ENCODE data around the gene AURKAIP1.

- TF ChIP-seq CTCF (optimal IDR thresholded peaks at IDR 0.05 in 1 of 3, IDR thresholded peaks at IDR 0.05 in 1 of 3, conservative IDR thresholded peaks at IDR 0.05 in 1 of 3; ENCODE audit: extremely low read depth in 1 of 3, insufficient read depth in 2 of 3, low read length in 3 of 3), result peak in 1 of 3 experiments; percentile 17
- TF ChIP-seq EZH2 (IDR thresholded peaks at IDR 0.05; ENCODE audit: low read length), result no peak
These were observed 32.8 kb upstream of the AURKAIP1 start for GRCh38 chr1:1407636-1408318.

Measured in keratinocyte (primary cell).